HepG2 (cell line): ENCODE measurements around the gene TAF1D. TPM values are rescaled to one million over a fixed set of nuclear protein-coding genes. Genes with fewer than 3 reads are reported as not detected.
A peak's percentile ranks its signal among the peaks of the same experiment; 100 is the strongest.

ENCODE experiments used
- AFF4 ChIP-seq: sonication (generic); formaldehyde crosslinking; IDR thresholded peaks from 2 replicates; pipeline ENCODE4 v1.4.0; 2020; ENCODE audit warnings: missing genetic modification reagents
- KLF13 ChIP-seq: sonication (generic); formaldehyde crosslinking; IDR thresholded peaks from 2 replicates; pipeline ENCODE4 v1.4.0; 2020; ENCODE audit warnings: mild to moderate bottlenecking, missing genetic modification reagents
- PRDM10 ChIP-seq: sonication (generic); formaldehyde crosslinking; IDR thresholded peaks from 2 replicates; pipeline ENCODE4 v1.4.0; 2020; ENCODE audit warnings: low read depth, missing genetic modification reagents
- PRDM15 ChIP-seq: sonication (generic); formaldehyde crosslinking; IDR thresholded peaks from 2 replicates; pipeline ENCODE4 v1.4.0; 2020; ENCODE audit warnings: missing genetic modification reagents
- RCOR2 ChIP-seq: IDR thresholded peaks from 2 replicates; pipeline ENCODE4 v1.6.1; 2016; ENCODE audit warnings: missing biosample characterization, missing genetic modification reagents
- RFX1 ChIP-seq: fragments of 450-650 bp; IDR thresholded peaks from 2 replicates; pipeline ENCODE4 v1.6.1; 2017
- RFX5 ChIP-seq: IDR thresholded peaks from 2 replicates; pipeline ENCODE4 v1.6.1; 2011; ENCODE audit warnings: low read depth, low read length, improper control_type of control experiment
- SCMH1 ChIP-seq: sonication (generic); formaldehyde crosslinking; IDR thresholded peaks from 2 replicates; pipeline ENCODE4 v1.9.0; 2021; ENCODE audit warnings: missing genetic modification reagents, mild to moderate bottlenecking, borderline replicate concordance
- SKI ChIP-seq: fragments of 450-650 bp; IDR thresholded peaks from one replicate; pipeline ENCODE4 v1.6.1; 2018; ENCODE audit warnings: mild to moderate bottlenecking; ENCODE audit not compliant: partially characterized antibody
- SPEN ChIP-seq: sonication (generic); formaldehyde crosslinking; IDR thresholded peaks from 2 replicates; pipeline ENCODE4 v1.5.1; 2020; ENCODE audit warnings: low read depth, mild to moderate bottlenecking, missing genetic modification reagents
- TCF12 ChIP-seq, 2 experiments: fragments of 450-650 bp in 1 of 2; sonication (generic) in 1 of 2; formaldehyde crosslinking in 1 of 2; IDR thresholded peaks; 2 replicates each; pipeline versions ENCODE4 v1.6.1 to v1.8.0; 2017 to 2022; ENCODE audit warnings: antibody characterized with exemption in 1 of 2, mild to moderate bottlenecking in 1 of 2, missing genetic modification reagents in 1 of 2, moderate library complexity in 1 of 2
- TEF ChIP-seq: sonication (generic); formaldehyde crosslinking; IDR thresholded peaks from 2 replicates; pipeline ENCODE4 v1.5.0; 2020; ENCODE audit warnings: missing genetic modification reagents
- ZNF510 ChIP-seq: sonication (generic); formaldehyde crosslinking; IDR thresholded peaks from 2 replicates; pipeline ENCODE4 v1.4.0; 2020; ENCODE audit warnings: low read depth, mild to moderate bottlenecking, missing genetic modification reagents
- ZNF512B ChIP-seq: sonication (generic); formaldehyde crosslinking; IDR thresholded peaks from 2 replicates; pipeline ENCODE4 v1.5.1; 2020; ENCODE audit warnings: missing genetic modification reagents, mild to moderate bottlenecking, borderline replicate concordance
- polyA plus RNA-seq, 8 experiments: library from polyadenylated mRNA; depleted of rRNA in 3 of 8; stranded (reverse) in 7 of 8; unstranded in 1 of 8; fragments of >200 nt; fragmentation: Illumina TruSeq in 4 of 8; extraction: Trizol in 4 of 8; gene quantifications; 2 replicates each; pipeline versions ENCODE4 v1.2.1 to v1.2.3, GENCODE V29; 2011 to 2016; ENCODE audit warnings: low read depth in 4 of 8, missing spikeins in 1 of 8, mixed read lengths in 1 of 8; ENCODE audit not compliant: insufficient read depth in 1 of 8
- total RNA-seq, 5 experiments: library from RNA; depleted of rRNA; stranded (reverse); fragments of >200 nt; fragmentation: Illumina TruSeq; extraction: Trizol; gene quantifications; 2 replicates each; pipeline ENCODE4 v1.2.3, GENCODE V29; 2016; ENCODE audit warnings: low read depth in 1 of 5

TAF1D gene
- total and polyA plus RNA-seq, 2 of the 13 experiments (the other 11 are each of a cell fraction or from before 2014, with no cell fraction given), result 132 to 207 TPM

- TF ChIP-seq TEF (CRISPR knock-in tag) (no peak; the same call in 1 of the 2 replicates), RCOR2 (no peak), SKI (peak; percentile 64), SPEN (CRISPR knock-in tag) (peak; percentile 67), KLF13 (CRISPR knock-in tag) (no peak), SCMH1 (no peak), TCF12 (IDR thresholded peaks at IDR 0.05) (no peak), TCF12 (CRISPR knock-in tag; IDR thresholded peaks at IDR 0.05) (0 out of 2 replicates have a peak, but pooled peaks have one; percentile 67), RFX1 (no peak), PRDM15 (CRISPR knock-in tag) (no peak), PRDM10 (CRISPR knock-in tag) (no peak), ZNF512B (no peak), AFF4 (CRISPR knock-in tag) (no peak), ZNF510 (0 out of 2 replicates have a peak, but pooled peaks have one; percentile 62), RFX5 (no peak)
Measured at GRCh38 chr11:93773045-93773477, 31.8 kb upstream of the TAF1D start (continued).
